Caco-2 (cell line): Measurements from ENCODE around the gene PAPPA. TPM values are rescaled to one million over a fixed set of nuclear protein-coding genes. Genes with fewer than 3 reads are reported as not detected.

Experiments used
- BruUV-seq: library from RNA; stranded (reverse); fragments of 400-500 nt; replicated peaks from 2 replicates; lab custom pipeline; 2021; lab: Mats Ljungman, UMichigan
- CTCF ChIA-PET: fragments of 300-600 bp; sonication (Branson Sonifier 250); formaldehyde crosslinking; loops from one replicate; lab custom pipeline; 2022; ENCODE audit warnings: antibody characterized with exemption; lab: Charles Lee
- POLR2A ChIA-PET: fragments of 300-600 bp; sonication (Branson Sonifier 250); formaldehyde crosslinking; loops from one replicate; lab custom pipeline; 2022; ENCODE audit warnings: antibody characterized with exemption; lab: Charles Lee
- DNase-seq, 2 experiments: peaks; one replicate each; pipeline versions ENCODE4 v3.0.0 to v3.0.0-alpha.2; 2020 to 2022
- H3K27me3 ChIP-seq: replicated peaks from 2 replicates; pipeline ENCODE4 v1.6.0; 2011; ENCODE audit warnings: low read length; ENCODE audit not compliant: control insufficient read depth, insufficient read depth
- H3K36me3 ChIP-seq: 2 replicates; pipeline ENCODE4 v1.5.1; 2011; ENCODE audit warnings: low read length; ENCODE audit not compliant: control insufficient read depth, insufficient read depth
- H3K4me1 ChIP-seq: fragments of 250-450 bp; sonication (Bioruptor Pico); 2 replicates; pipeline ENCODE4 v1.5.1; 2020; ENCODE audit warnings: mild to moderate bottlenecking
- H3K4me3 ChIP-seq: 2 replicates; pipeline ENCODE4 v1.5.1; 2011; ENCODE audit warnings: low read depth, mild to moderate bottlenecking, control low read depth, low read length
- H3K9me3 ChIP-seq: fragments of 250-450 bp; sonication (Bioruptor Pico); 2 replicates; pipeline ENCODE4 v1.5.1; 2020; ENCODE audit warnings: mild to moderate bottlenecking, moderate library complexity
- H3K27ac Mint-ChIP-seq: one replicate; pipeline ENCODE4 v1.8.0; 2022; ENCODE audit warnings: mixed read lengths; ENCODE audit not compliant: unreplicated experiment
- H3K27me3 Mint-ChIP-seq: one replicate; pipeline ENCODE4 v1.8.0; 2022; ENCODE audit warnings: mixed read lengths; ENCODE audit not compliant: insufficient read depth, unreplicated experiment
- H3K36me3 Mint-ChIP-seq: one replicate; pipeline ENCODE4 v1.8.0; 2022; ENCODE audit warnings: mild to moderate bottlenecking, mixed read lengths; ENCODE audit not compliant: insufficient read depth, unreplicated experiment
- H3K4me1 Mint-ChIP-seq: one replicate; pipeline ENCODE4 v1.8.0; 2022; ENCODE audit warnings: low read depth, mixed read lengths; ENCODE audit not compliant: unreplicated experiment
- H3K4me3 Mint-ChIP-seq: one replicate; pipeline ENCODE4 v1.8.0; 2022; ENCODE audit warnings: mild to moderate bottlenecking, moderate library complexity, mixed read lengths; ENCODE audit not compliant: unreplicated experiment
- H3K9me3 Mint-ChIP-seq: one replicate; pipeline ENCODE4 v1.8.0; 2022; ENCODE audit warnings: mixed read lengths; ENCODE audit not compliant: unreplicated experiment
- intact Hi-C: fragments of 100-400 bp; cut with micrococcal nuclease; formaldehyde crosslinking; loops from one replicate; pipeline ENCODE4 v1.10.0; 2022; ENCODE audit not compliant: unreplicated experiment
- total RNA-seq: library from RNA; stranded (reverse); gene quantifications from 2 replicates; pipeline ENCODE4 v1.2.3, GENCODE V29; 2022
- TF ChIP-seq, protein P1 (sequence below), 2 experiments: fragments of 200-600 bp in 1 of 2; IDR thresholded peaks; 1 replicate in 1 of 2; 2 replicates in 1 of 2; pipeline versions ENCODE4 v1.5.1 to v1.8.0; 2011 to 2022; ENCODE audit warnings: antibody characterized with exemption in 1 of 2, control low read depth in 1 of 2, inconsistent platforms in 1 of 2, low read depth in 1 of 2, low read length in 1 of 2, mild to moderate bottlenecking in 1 of 2, moderate library complexity in 1 of 2; ENCODE audit not compliant: insufficient read depth in 1 of 2, severe bottlenecking in 1 of 2, unreplicated experiment in 1 of 2

Gene PAPPA
- total RNA-seq, 1 experiment from 2014 or later = not detected

DNA sequence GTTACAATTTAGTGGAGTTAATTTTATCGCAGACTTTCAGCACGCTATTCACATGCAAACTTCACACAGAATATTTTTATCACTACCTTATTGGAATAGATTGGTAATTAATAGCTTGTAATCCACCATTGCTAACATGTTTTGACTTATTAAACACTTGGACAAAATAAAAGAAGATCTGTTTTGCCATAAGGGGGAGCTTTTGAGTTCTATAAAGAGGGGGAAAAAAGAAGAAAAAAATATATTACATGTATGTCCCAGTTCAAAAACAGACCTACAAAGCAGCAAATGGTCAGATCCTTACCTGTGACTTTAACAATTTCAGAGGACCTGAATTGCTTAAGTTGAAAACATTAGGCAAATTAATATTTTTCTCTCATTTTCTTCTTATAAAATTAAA lies 1.2 kb upstream of the PAPPA start:
- Mint-ChIP-seq H3K27ac (no peak overlapping the region), H3K4me3 (peak overlapping the region; percentile 96), H3K36me3 (peaks cover 6% of the 10 kb centered on the region), H3K27me3 (peaks cover 40% of the 10 kb centered on the region), H3K9me3 (no peaks in the 10 kb centered on the region), H3K4me1 (peaks cover 12% of the 10 kb centered on the region)
- TF ChIP-seq, protein P1, sequence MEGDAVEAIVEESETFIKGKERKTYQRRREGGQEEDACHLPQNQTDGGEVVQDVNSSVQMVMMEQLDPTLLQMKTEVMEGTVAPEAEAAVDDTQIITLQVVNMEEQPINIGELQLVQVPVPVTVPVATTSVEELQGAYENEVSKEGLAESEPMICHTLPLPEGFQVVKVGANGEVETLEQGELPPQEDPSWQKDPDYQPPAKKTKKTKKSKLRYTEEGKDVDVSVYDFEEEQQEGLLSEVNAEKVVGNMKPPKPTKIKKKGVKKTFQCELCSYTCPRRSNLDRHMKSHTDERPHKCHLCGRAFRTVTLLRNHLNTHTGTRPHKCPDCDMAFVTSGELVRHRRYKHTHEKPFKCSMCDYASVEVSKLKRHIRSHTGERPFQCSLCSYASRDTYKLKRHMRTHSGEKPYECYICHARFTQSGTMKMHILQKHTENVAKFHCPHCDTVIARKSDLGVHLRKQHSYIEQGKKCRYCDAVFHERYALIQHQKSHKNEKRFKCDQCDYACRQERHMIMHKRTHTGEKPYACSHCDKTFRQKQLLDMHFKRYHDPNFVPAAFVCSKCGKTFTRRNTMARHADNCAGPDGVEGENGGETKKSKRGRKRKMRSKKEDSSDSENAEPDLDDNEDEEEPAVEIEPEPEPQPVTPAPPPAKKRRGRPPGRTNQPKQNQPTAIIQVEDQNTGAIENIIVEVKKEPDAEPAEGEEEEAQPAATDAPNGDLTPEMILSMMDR (IDR thresholded peaks at IDR 0.05; ENCODE audit: insufficient read depth in 1 of 2, low read depth in 1 of 2, low read length in 1 of 2, severe bottlenecking in 1 of 2, unreplicated experiment in 1 of 2) = peak; percentile 7 to 14
- POLR2A ChIA-PET = no interaction called here
- no TSS peak for BruUV-seq
- intact Hi-C loops = loop anchor here (1.0 to 10.0 kb wide), 5 partner anchors 270 to 560 kb away; no protein-coding TSS in a partner anchor
- CTCF ChIA-PET = no interaction called here
- no peaks in the 10 kb centered on the region for H3K4me1 ChIP-seq
- H3K27me3 ChIP-seq = peaks cover 4% of the 10 kb centered on the region
- no peak for DNase-seq
- no peak overlapping the region for H3K4me3 ChIP-seq
- H3K36me3 ChIP-seq = no peaks in the 10 kb centered on the region
- peaks cover 3% of the 10 kb centered on the region; the same call in 1 of the 2 replicates for H3K9me3 ChIP-seq

- no peaks in the 10 kb centered on the region for H3K9me3 Mint-ChIP-seq
- DNase-seq = no peak
- POLR2A ChIA-PET = no interaction called here
- Histone ChIP-seq H3K4me3 (no peak overlapping the region), H3K9me3 (peaks cover 3% of the 10 kb centered on the region; the same call in 1 of the 2 replicates), H3K36me3 (no peaks in the 10 kb centered on the region), H3K27me3 (peaks cover 4% of the 10 kb centered on the region), H3K4me1 (no peaks in the 10 kb centered on the region)
- H3K27ac Mint-ChIP-seq = no peak overlapping the region
- CTCF ChIA-PET = no interaction called here
- no TSS peak for BruUV-seq
- peaks cover 6% of the 10 kb centered on the region for H3K36me3 Mint-ChIP-seq
- H3K4me1 Mint-ChIP-seq = peaks cover 12% of the 10 kb centered on the region
- peaks cover 42% of the 10 kb centered on the region for H3K27me3 Mint-ChIP-seq
- TF ChIP-seq, protein P1 (IDR thresholded peaks at IDR 0.05; ENCODE audit: insufficient read depth in 1 of 2, low read depth in 1 of 2, low read length in 1 of 2, severe bottlenecking in 1 of 2, unreplicated experiment in 1 of 2) = no peak
- intact Hi-C loops = loop anchor here (1.0 to 10.0 kb wide), 5 partner anchors 271 to 561 kb away; no protein-coding TSS in a partner anchor
- peak overlapping the region; percentile 96 for H3K4me3 Mint-ChIP-seq
These were observed 438 bp upstream of the PAPPA start for GRCh38 chr9:116152941-116153764.

- no TSS peak for BruUV-seq
- Mint-ChIP-seq H3K27ac (no peak overlapping the region), H3K27me3 (peaks cover 42% of the 10 kb centered on the region), H3K4me3 (peak overlapping the region; percentile 47), H3K4me1 (peaks cover 12% of the 10 kb centered on the region), H3K9me3 (no peaks in the 10 kb centered on the region), H3K36me3 (peaks cover 6% of the 10 kb centered on the region)
- TF ChIP-seq, protein P1 (IDR thresholded peaks at IDR 0.05; ENCODE audit: insufficient read depth in 1 of 2, low read depth in 1 of 2, low read length in 1 of 2, severe bottlenecking in 1 of 2, unreplicated experiment in 1 of 2) = no peak
- peaks cover 1% of the 10 kb centered on the region; the same call in 1 of the 2 replicates for H3K9me3 ChIP-seq
- intact Hi-C loops = loop anchor here (5.0 to 10.0 kb wide), 3 partner anchors 272 to 562 kb away; no protein-coding TSS in a partner anchor
- ChIA-PET CTCF (no interaction called here), POLR2A (no interaction called here)
- peak overlapping the region; percentile 33 for H3K4me3 ChIP-seq
- peaks cover 4% of the 10 kb centered on the region for H3K27me3 ChIP-seq
- H3K36me3 ChIP-seq = no peaks in the 10 kb centered on the region
- DNase-seq = peak; percentile 29 to 34
- no peaks in the 10 kb centered on the region for H3K4me1 ChIP-seq
These were observed 864 bp downstream of the PAPPA start for GRCh38 chr9:116154334-116154975.
